ENCODE results near the gene KIF2A.

DNA sequence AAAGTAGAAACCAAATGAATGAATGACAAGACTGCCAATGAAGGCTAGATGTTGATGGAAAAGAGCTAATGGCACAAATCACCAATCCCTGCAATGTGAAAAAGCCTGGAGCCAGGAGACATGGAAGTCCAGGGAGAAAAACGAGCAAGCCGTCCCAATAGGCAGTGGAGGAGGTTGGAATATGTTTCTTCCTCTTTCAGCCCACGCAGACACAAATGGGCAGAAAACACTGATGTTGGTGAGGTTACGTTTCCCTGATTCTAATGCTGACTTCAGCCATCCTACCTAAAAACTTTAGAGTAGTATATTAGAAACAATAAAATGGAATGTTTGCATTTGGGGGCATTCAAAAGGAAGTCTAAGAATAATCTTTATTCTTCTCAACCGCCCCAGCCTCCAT is 23.9 kb upstream of the KIF2A start:
- no peak for TF ChIP-seq CTCF (conservative IDR thresholded peaks at IDR 0.05 in 1 of 2, IDR thresholded peaks at IDR 0.05 in 1 of 2; ENCODE audit: extremely low read depth in 1 of 2, insufficient read depth in 1 of 2, low read depth in 1 of 2, low read length in 2 of 2)
- no peak for TF ChIP-seq EZH2 (IDR thresholded peaks at IDR 0.05; ENCODE audit: borderline replicate concordance, low read length)
